ENCODE measurements around the gene DDX18.

DDX18 gene

GRCh38 chr2:117832905-117833613, 18.6 kb downstream of the DDX18 start:
- Histone ChIP-seq H3K36me3 (ENCODE audit: control insufficient read depth, insufficient read depth, low read length) (peaks cover 40% of the 10 kb centered on the region), H3K4me3 (ENCODE audit: insufficient read depth, low read depth, low read length, poor library complexity, severe bottlenecking) (no peak overlapping the region), H3K27me3 (replicated peaks; ENCODE audit: control insufficient read depth, insufficient read depth, low read length, poor library complexity, severe bottlenecking) (no peaks in the 10 kb centered on the region), H3K9me3 (ENCODE audit: control insufficient read depth, low read length) (no peaks in the 10 kb centered on the region), H3K4me1 (ENCODE audit: control insufficient read depth, insufficient read depth, low read length, poor library complexity, severe bottlenecking) (peaks cover 4% of the 10 kb centered on the region), H3K27ac (ENCODE audit: insufficient read depth, low read length, poor library complexity, severe bottlenecking) (no peak overlapping the region)
- no peak for DNase-seq

DNA sequence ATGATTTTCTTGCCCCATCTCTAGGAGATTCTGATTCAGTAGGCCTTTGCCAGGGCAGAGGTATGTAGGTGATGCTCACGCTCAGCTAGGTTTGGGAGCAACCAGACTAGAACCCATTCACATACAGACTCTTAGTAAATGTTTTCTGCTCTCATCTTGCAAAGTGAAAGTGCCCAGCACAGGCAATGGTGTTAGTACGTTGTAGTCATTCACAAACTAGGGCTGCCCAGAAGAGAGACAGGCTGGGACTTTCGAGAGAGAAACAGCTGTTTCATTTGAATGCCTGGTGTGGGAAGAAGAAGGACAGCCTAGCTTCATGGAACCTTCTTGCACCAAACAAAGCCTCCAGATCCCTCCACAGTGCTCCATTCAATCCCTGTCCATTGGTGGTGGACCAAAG, 19.4 kb downstream of the DDX18 start:
- Histone ChIP-seq H3K4me1 (ENCODE audit: control insufficient read depth, insufficient read depth, low read length, poor library complexity, severe bottlenecking) (peaks cover 4% of the 10 kb centered on the region), H3K27me3 (replicated peaks; ENCODE audit: control insufficient read depth, insufficient read depth, low read length, poor library complexity, severe bottlenecking) (no peaks in the 10 kb centered on the region), H3K4me3 (ENCODE audit: insufficient read depth, low read depth, low read length, poor library complexity, severe bottlenecking) (no peak overlapping the region), H3K9me3 (ENCODE audit: control insufficient read depth, low read length) (no peaks in the 10 kb centered on the region), H3K36me3 (ENCODE audit: control insufficient read depth, insufficient read depth, low read length) (peaks cover 33% of the 10 kb centered on the region), H3K27ac (ENCODE audit: insufficient read depth, low read length, poor library complexity, severe bottlenecking) (no peak overlapping the region)
- no peak for DNase-seq

- no peak for DNase-seq
- Histone ChIP-seq H3K4me1 (ENCODE audit: control insufficient read depth, insufficient read depth, low read length, poor library complexity, severe bottlenecking) (peaks cover 4% of the 10 kb centered on the region), H3K4me3 (ENCODE audit: insufficient read depth, low read depth, low read length, poor library complexity, severe bottlenecking) (no peak overlapping the region), H3K9me3 (ENCODE audit: control insufficient read depth, low read length) (no peaks in the 10 kb centered on the region), H3K27me3 (replicated peaks; ENCODE audit: control insufficient read depth, insufficient read depth, low read length, poor library complexity, severe bottlenecking) (no peaks in the 10 kb centered on the region), H3K36me3 (ENCODE audit: control insufficient read depth, insufficient read depth, low read length) (peaks cover 22% of the 10 kb centered on the region), H3K27ac (ENCODE audit: insufficient read depth, low read length, poor library complexity, severe bottlenecking) (no peak overlapping the region)
Observed at GRCh38 chr2:117834992-117835391, 20.5 kb downstream of the DDX18 start.

DNA sequence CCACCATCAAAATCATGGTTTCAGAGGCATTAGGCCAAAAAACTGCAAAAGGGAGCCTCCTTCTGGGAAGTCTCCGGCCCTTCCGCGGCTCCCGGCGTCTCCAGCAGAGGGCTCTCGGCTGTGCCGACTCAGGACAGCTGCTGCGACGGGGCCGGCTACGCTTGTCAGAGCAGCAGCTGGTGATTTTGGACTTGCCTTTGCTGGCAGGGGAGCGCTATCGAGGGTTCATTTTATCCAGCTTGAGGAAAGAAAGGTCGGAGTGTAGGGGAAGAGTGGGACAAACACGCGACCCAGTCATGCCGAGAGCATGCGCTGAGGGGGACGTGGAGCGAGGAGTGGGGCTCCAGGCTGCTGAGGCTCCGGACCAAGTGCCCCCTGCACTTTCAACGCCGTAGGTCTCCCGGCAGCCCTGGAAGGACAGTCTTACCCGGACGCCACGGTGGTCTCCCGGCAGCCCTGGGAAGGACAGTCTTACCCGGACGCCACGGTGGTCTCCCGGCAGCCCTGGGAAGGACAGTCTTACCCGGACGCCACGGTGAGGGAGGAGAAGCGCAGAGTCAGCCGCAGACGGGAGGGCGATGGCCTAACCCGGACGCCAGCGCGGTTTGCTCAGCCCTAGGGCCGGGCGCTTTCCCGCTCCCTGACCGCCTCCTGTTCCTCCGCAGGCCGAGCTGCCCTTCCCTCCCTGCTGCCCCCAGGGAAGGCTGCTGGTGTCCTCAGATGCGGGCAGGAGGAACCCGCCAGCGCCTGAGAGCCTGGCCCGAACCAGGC, 21.7 kb downstream of the DDX18 start:
- no peak overlapping the region for H3K4me3 ChIP-seq (ENCODE audit: insufficient read depth, low read depth, low read length, poor library complexity, severe bottlenecking)
- peaks cover 10% of the 10 kb centered on the region for H3K36me3 ChIP-seq (ENCODE audit: control insufficient read depth, insufficient read depth, low read length)
- no peaks in the 10 kb centered on the region for H3K9me3 ChIP-seq (ENCODE audit: control insufficient read depth, low read length)
- H3K4me1 ChIP-seq (ENCODE audit: control insufficient read depth, insufficient read depth, low read length, poor library complexity, severe bottlenecking), result peaks cover 4% of the 10 kb centered on the region
- no peaks in the 10 kb centered on the region for H3K27me3 ChIP-seq (replicated peaks; ENCODE audit: control insufficient read depth, insufficient read depth, low read length, poor library complexity, severe bottlenecking)
- DNase-seq, result peak in 1 of 3 donors; percentile 15
- no peak overlapping the region for H3K27ac ChIP-seq (ENCODE audit: insufficient read depth, low read length, poor library complexity, severe bottlenecking)

DNA sequence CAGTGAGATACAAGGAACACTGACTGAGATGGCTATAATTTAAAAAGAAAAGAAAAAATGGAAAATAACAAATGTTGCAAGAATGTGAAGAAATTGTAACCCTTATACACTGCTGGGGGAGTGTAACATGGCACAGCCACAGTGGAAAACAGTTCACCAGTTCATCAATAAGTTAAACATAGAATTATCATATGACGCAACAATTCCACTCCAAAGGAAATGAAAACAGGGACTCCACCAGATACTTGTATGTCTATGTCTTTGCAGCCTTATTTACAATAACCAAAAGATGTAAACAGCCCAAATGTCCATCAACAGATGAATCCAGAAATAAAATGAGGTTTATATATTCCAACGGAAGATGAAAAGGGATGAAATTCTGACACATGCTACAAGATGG, 30.8 kb downstream of the DDX18 start:
- no peak for DNase-seq
- Histone ChIP-seq H3K27me3 (replicated peaks; ENCODE audit: control insufficient read depth, insufficient read depth, low read length, poor library complexity, severe bottlenecking) (peaks cover 4% of the 10 kb centered on the region), H3K36me3 (ENCODE audit: control insufficient read depth, insufficient read depth, low read length) (no peaks in the 10 kb centered on the region), H3K27ac (ENCODE audit: insufficient read depth, low read length, poor library complexity, severe bottlenecking) (no peak overlapping the region), H3K4me1 (ENCODE audit: control insufficient read depth, insufficient read depth, low read length, poor library complexity, severe bottlenecking) (no peaks in the 10 kb centered on the region), H3K4me3 (ENCODE audit: insufficient read depth, low read depth, low read length, poor library complexity, severe bottlenecking) (no peak overlapping the region), H3K9me3 (ENCODE audit: control insufficient read depth, low read length) (no peaks in the 10 kb centered on the region)

DNA sequence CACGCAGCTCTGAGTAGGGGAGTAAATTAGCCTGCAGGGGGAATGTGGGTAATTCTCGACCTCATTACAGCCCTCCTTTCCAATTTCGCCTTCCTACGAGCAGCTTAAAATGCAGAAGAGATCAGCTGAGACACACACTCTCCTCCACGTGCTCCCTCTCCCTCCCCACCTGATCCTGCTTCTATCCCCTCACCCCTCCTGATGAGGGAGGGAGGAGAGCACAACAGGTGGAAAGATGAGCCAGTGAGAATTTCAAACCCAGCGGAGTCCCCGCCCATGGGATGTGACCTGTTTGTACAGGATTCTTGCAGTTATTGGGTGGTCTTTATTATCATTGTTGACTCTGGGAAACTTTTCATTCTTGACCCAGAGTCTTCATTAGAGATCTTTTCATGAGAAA, 35.5 kb downstream of the DDX18 start:
- no peak for DNase-seq
- H3K9me3 ChIP-seq (ENCODE audit: control insufficient read depth, low read length), result no peaks in the 10 kb centered on the region
- H3K4me1 ChIP-seq (ENCODE audit: control insufficient read depth, insufficient read depth, low read length, poor library complexity, severe bottlenecking), result no peaks in the 10 kb centered on the region
- H3K27ac ChIP-seq (ENCODE audit: insufficient read depth, low read length, poor library complexity, severe bottlenecking), result no peak overlapping the region
- H3K36me3 ChIP-seq (ENCODE audit: control insufficient read depth, insufficient read depth, low read length), result no peaks in the 10 kb centered on the region
- H3K4me3 ChIP-seq (ENCODE audit: insufficient read depth, low read depth, low read length, poor library complexity, severe bottlenecking), result no peak overlapping the region
- peaks cover 9% of the 10 kb centered on the region for H3K27me3 ChIP-seq (replicated peaks; ENCODE audit: control insufficient read depth, insufficient read depth, low read length, poor library complexity, severe bottlenecking)

- H3K27me3 ChIP-seq (replicated peaks; ENCODE audit: control insufficient read depth, insufficient read depth, low read length, poor library complexity, severe bottlenecking), result peaks cover 9% of the 10 kb centered on the region
- no peak overlapping the region for H3K4me3 ChIP-seq (ENCODE audit: insufficient read depth, low read depth, low read length, poor library complexity, severe bottlenecking)
- DNase-seq, result no peak
Observed at GRCh38 chr2:117850461-117850860, 36.0 kb downstream of the DDX18 start.

GRCh38 chr2:117851969-117852368, 37.5 kb downstream of the DDX18 start:
- Histone ChIP-seq H3K36me3 (ENCODE audit: control insufficient read depth, insufficient read depth, low read length) (no peaks in the 10 kb centered on the region), H3K27ac (ENCODE audit: insufficient read depth, low read length, poor library complexity, severe bottlenecking) (no peak overlapping the region), H3K27me3 (replicated peaks; ENCODE audit: control insufficient read depth, insufficient read depth, low read length, poor library complexity, severe bottlenecking) (peaks cover 9% of the 10 kb centered on the region), H3K9me3 (ENCODE audit: control insufficient read depth, low read length) (no peaks in the 10 kb centered on the region), H3K4me1 (ENCODE audit: control insufficient read depth, insufficient read depth, low read length, poor library complexity, severe bottlenecking) (no peaks in the 10 kb centered on the region), H3K4me3 (ENCODE audit: insufficient read depth, low read depth, low read length, poor library complexity, severe bottlenecking) (no peak overlapping the region)
- no peak for DNase-seq

More at GRCh38 chr2:117850461-117850860, 36.0 kb downstream of the DDX18 start:
- H3K36me3 ChIP-seq (ENCODE audit: control insufficient read depth, insufficient read depth, low read length), result no peaks in the 10 kb centered on the region
- H3K4me1 ChIP-seq (ENCODE audit: control insufficient read depth, insufficient read depth, low read length, poor library complexity, severe bottlenecking), result no peaks in the 10 kb centered on the region
- H3K27ac ChIP-seq (ENCODE audit: insufficient read depth, low read length, poor library complexity, severe bottlenecking), result no peak overlapping the region
- no peaks in the 10 kb centered on the region for H3K9me3 ChIP-seq (ENCODE audit: control insufficient read depth, low read length)

GRCh38 chr2:117853316-117853715, 38.8 kb downstream of the DDX18 start:
- Histone ChIP-seq H3K4me3 (ENCODE audit: insufficient read depth, low read depth, low read length, poor library complexity, severe bottlenecking) (no peak overlapping the region), H3K36me3 (ENCODE audit: control insufficient read depth, insufficient read depth, low read length) (no peaks in the 10 kb centered on the region), H3K27ac (ENCODE audit: insufficient read depth, low read length, poor library complexity, severe bottlenecking) (no peak overlapping the region), H3K27me3 (replicated peaks; ENCODE audit: control insufficient read depth, insufficient read depth, low read length, poor library complexity, severe bottlenecking) (peaks cover 4% of the 10 kb centered on the region), H3K9me3 (ENCODE audit: control insufficient read depth, low read length) (no peaks in the 10 kb centered on the region), H3K4me1 (ENCODE audit: control insufficient read depth, insufficient read depth, low read length, poor library complexity, severe bottlenecking) (no peaks in the 10 kb centered on the region)
- DNase-seq, result no peak

GRCh38 chr2:117853873-117854272, 39.4 kb downstream of the DDX18 start:
- no peaks in the 10 kb centered on the region for H3K4me1 ChIP-seq (ENCODE audit: control insufficient read depth, insufficient read depth, low read length, poor library complexity, severe bottlenecking)
- H3K27ac ChIP-seq (ENCODE audit: insufficient read depth, low read length, poor library complexity, severe bottlenecking), result no peak overlapping the region
- H3K9me3 ChIP-seq (ENCODE audit: control insufficient read depth, low read length), result no peaks in the 10 kb centered on the region
- DNase-seq, result no peak
- no peaks in the 10 kb centered on the region for H3K36me3 ChIP-seq (ENCODE audit: control insufficient read depth, insufficient read depth, low read length)
- peaks cover 4% of the 10 kb centered on the region for H3K27me3 ChIP-seq (replicated peaks; ENCODE audit: control insufficient read depth, insufficient read depth, low read length, poor library complexity, severe bottlenecking)
- H3K4me3 ChIP-seq (ENCODE audit: insufficient read depth, low read depth, low read length, poor library complexity, severe bottlenecking), result no peak overlapping the region
